SKM-1 treated with dmso at 0.1 percent for 144 hours (cell line): ENCODE data around the gene RFX7.

Experiments
- DNase-seq: peaks from one replicate; lab custom pipeline; 2025; ENCODE audit not compliant: unreplicated experiment; lab: John Stamatoyannopoulos, UW

The RFX7 gene

GRCh38 chr15:56244811-56245576 is 1.3 kb upstream of the RFX7 start:
- DNase-seq: no peak

- DNase-seq: peak; percentile 63
These were observed 545 bp upstream of the RFX7 start for GRCh38 chr15:56244038-56244810.

- DNase-seq: no peak
These were observed 1.0 kb downstream of the RFX7 start for GRCh38 chr15:56242576-56243162.

- DNase-seq: no peak
These were observed 2.1 kb downstream of the RFX7 start for GRCh38 chr15:56241374-56242105.

- no peak for DNase-seq
These were observed 3.3 kb downstream of the RFX7 start for GRCh38 chr15:56240390-56240789.

- no peak for DNase-seq
These were observed 7.5 kb downstream of the RFX7 start for GRCh38 chr15:56236197-56236596.

GRCh38 chr15:56234804-56235203 is 8.9 kb downstream of the RFX7 start:
- DNase-seq: no peak

GRCh38 chr15:56233549-56233948 is 10.1 kb downstream of the RFX7 start:
- no peak for DNase-seq

GRCh38 chr15:56232058-56232457 is 11.6 kb downstream of the RFX7 start:
- DNase-seq: no peak

- DNase-seq: no peak
These were observed 14.8 kb downstream of the RFX7 start for GRCh38 chr15:56228854-56229253.

GRCh38 chr15:56228352-56228751 is 15.3 kb downstream of the RFX7 start:
- no peak for DNase-seq

- no peak for DNase-seq
These were observed 15.9 kb downstream of the RFX7 start for GRCh38 chr15:56227780-56228179.

GRCh38 chr15:56227306-56227705 is 16.4 kb downstream of the RFX7 start:
- no peak for DNase-seq

GRCh38 chr15:56225520-56225919 is 18.2 kb downstream of the RFX7 start:
- no peak for DNase-seq

- no peak for DNase-seq
These were observed 21.4 kb downstream of the RFX7 start for GRCh38 chr15:56222302-56222701.

- DNase-seq: no peak
These were observed 26.3 kb downstream of the RFX7 start for GRCh38 chr15:56217341-56217740.

GRCh38 chr15:56215769-56216168 is 27.9 kb downstream of the RFX7 start:
- DNase-seq: no peak

GRCh38 chr15:56211960-56212550 is 31.6 kb downstream of the RFX7 start:
- no peak for DNase-seq

- DNase-seq: no peak
These were observed 32.6 kb downstream of the RFX7 start for GRCh38 chr15:56211064-56211463.

GRCh38 chr15:56208641-56209155 is 35.0 kb downstream of the RFX7 start:
- no peak for DNase-seq

- no peak for DNase-seq
These were observed 35.5 kb downstream of the RFX7 start for GRCh38 chr15:56208185-56208584.
